GM10847 (cell line): ENCODE results near the gene C3orf49.

Experiments
- POLR2A ChIP-seq: IDR thresholded peaks from 2 replicates; pipeline ENCODE4 v1.6.1; 2011; ENCODE audit not compliant: insufficient read length; ENCODE audit errors: extremely low read depth

Gene C3orf49, protein sequence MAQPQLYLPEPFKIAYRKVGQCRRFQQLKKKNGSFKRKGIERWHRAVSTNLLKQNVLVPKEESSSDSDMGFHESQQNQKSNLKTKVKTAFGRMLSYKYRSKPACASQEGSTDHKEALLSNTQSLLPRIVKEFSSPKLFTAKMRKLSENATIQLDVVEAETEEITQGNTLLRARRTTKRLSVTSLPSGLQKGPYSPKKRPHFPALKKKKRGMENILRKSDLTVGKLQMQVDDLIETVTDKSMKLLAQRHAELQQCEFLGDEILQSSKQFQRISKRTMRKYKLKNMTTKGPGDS

DNA sequence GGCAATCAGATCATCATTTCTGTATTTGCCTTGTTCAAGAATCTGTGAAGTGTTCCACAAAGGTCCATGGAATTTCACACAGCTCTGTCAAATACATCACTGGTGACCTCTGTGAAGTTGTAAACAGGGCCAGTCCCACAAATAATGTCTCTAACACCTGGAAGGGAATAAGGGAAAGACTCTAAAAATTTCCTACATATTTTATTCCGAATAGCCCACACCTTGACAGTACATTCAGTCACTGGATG is at the start of gene C3orf49:
Gene C3orf49 (plus strand): TSS at position 149 of the 248 bp plus-strand sequence. CDS start 173 bp downstream, outside the sequence.
- TF ChIP-seq POLR2A = no peak

DNA sequence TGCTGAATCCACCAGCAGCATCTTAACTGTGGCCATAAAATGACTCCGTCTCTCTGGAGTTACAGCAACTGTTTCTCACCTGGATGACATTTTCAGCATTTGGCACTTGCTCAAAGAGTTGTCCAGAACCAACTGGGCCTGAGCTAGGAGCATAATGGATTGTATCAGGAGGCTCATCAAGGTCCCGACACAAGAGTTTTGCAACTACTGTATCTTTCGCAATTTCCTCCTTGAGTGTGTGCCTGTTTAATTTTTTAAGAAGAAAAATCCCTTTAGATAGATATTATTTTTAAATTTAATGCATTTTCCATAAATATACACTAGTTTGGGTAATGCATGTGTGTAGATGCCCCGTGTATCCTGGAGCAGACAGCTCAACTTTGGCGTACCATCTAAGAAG is 44.3 kb upstream of the C3orf49 start:
- no peak for TF ChIP-seq POLR2A

DNA sequence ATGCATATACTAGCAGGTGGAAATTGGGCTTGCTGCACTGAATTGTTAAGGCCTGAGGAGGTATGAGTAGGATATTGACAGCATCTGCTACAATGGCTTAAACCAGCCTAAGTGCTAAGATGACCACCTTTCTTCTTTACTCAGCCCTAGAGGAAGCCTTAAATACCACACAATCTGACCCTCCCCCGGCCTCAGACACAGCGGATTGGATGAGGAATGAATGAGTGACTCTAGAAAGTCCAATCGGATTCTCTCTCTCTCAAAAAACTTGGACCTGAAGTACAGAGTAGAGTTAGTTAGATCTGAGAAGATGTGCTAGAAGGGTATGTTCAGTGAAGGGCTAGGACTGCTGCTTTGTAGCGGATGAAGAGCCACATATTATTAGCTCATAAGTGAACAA is 39.9 kb upstream of the C3orf49 start:
- no peak for TF ChIP-seq POLR2A

DNA sequence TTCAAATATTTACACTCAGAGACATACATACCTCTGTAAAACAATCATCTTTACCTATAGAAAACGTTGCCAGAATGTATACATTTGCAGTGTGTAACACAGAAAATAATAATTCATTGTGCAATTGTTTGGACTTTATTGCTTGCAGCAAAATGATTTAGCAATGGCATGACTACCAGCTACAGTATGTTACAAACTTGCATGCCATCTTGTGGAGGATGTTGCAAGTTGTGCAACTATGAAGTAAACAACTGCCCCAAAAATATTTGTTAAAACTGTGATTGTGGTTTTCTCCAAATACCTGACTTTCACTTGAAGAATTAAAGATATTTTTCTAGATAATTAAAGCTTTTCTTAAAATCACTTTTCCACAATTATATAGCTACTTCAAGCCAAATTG is 27.1 kb upstream of the C3orf49 start:
- TF ChIP-seq POLR2A = no peak

DNA sequence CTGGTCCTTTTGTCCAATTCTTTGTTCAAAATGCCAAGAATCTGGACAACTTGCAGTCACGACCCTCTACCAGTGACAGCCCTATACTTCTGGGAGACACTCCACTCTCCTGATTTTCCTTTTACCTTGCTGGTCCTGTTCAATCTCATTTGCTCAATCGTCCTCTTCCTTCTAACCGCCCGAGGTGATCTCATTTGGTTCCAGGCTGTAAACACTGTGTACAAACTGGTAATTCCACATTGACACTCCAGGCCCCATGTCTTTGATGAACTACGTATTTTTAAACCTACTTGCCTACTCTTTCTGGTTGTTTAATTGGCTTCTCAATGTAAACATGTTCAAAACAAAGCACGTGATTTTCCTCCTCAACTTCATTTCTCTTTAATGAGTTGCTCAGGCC is 23.7 kb upstream of the C3orf49 start:
- TF ChIP-seq POLR2A = no peak

DNA sequence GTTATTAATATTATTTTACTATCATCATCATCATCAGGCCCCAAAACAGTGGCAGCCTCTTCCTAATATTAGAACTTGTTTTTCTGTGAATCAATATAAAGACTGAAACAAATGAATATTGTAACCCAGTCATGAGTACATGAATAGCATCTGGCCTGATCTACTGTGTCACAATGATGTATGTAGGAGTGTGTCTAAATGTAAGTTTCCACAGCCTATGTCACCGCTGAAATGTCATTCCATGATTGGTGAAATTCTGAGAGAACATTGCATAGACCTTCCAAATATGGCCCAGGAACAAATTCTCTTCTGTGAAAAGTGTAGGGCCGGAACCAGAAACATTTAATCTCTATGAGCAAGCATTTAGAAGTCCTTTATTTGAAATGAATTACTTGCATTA is 20.6 kb upstream of the C3orf49 start:
- TF ChIP-seq POLR2A = no peak

DNA sequence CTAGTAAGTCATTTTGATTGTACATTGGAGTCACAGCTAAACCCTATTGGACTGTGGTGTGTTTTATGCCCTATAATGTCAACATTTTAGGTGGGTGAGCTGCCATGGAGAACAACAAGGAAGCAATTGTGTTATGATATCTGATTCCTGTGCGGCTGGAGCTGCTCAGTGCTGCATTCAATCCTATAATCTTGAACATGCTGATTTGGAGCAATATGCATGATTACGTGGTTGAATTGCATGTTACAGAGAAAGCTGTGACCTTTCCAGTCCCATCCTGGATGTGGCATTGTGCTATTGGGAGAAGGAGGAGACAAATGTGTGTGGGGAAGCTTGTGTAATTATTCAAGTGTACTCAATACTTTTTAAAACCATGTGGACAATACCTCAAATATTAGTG is 20.1 kb upstream of the C3orf49 start:
- no peak for TF ChIP-seq POLR2A

DNA sequence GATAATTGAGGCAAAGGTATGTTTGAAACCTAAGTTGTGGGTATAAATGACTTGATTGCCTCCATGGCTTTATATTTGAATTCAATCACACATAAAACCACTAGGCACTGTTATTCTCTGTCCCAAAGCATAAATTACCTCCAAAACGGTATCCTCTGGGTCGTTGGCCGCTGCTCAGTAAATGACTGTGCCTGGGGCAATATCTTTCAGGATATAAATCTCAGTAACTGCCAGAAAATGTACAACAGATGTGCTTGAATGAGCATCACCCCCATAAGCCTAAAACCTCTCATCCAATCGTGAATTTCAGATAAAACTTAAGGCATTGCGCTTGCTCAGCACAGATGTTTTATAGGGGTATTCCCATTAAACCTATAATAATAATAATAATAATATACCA is 19.0 kb upstream of the C3orf49 start:
- no peak for TF ChIP-seq POLR2A

DNA sequence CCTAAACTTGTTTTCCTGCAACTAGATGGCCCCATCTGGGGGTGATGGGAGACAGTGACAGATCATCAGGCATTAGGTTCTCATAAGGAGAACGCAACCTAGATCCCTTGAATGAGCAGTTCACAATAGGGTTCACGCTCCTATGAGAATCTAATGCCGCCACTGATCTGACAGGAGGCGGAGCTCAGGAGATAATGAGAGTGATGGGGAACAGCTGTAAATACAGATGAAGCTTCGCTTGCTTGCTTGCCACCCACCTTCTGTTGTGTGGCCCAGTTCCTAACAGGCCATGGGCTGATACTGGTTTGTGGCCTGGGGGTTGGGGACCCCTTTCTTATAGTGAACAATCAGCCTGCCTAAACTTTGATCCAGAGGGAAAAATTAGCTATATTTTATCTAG is 15.2 kb upstream of the C3orf49 start:
- TF ChIP-seq POLR2A = no peak

DNA sequence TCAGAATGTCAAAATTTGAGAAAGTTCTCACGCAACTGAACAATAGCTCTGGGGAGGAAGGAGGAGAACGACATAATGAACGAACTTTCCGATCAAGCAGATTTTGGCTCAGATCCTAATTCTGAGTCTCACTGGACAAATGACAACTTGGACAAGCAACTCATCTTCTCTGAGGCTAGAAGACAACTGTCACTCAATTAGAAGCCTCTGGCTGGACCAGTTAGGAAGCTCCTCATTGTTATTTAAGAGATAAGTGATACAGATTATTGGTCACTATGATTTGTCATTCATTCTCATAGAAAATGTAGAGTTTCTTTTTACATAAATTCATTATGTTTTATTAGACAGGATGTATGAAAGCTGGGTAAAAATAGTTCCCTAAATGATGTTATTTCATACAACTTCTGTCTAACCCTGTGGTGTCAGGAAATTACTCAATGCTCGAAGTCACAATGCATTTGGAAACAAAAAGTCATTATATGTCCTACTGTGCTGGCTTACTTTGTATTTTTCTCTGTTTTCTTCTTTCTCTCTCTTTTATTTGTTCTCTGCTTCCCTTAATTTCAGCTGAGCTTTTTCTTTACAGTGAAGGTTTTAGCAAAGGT is 11.0 kb upstream of the C3orf49 start:
- TF ChIP-seq POLR2A = no peak

DNA sequence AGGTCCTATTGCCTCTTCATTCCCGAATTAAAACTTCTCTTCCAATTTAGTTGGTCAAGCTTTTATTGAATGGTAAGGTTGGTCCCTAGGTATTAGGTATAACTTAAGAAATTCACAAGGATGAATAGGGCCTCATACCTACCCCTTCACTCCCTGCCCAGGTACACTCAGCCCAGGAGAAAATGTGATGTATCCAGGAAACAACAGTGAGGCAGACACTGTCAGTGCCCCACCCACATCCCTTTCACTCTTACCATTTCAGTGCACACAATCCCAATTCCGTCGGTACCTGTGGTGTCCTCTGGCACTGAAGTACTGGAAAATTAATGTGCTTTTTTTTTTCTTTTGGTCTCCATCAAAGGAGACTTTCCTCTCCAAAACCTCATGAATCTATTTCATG is 10.5 kb upstream of the C3orf49 start:
- no peak for TF ChIP-seq POLR2A

DNA sequence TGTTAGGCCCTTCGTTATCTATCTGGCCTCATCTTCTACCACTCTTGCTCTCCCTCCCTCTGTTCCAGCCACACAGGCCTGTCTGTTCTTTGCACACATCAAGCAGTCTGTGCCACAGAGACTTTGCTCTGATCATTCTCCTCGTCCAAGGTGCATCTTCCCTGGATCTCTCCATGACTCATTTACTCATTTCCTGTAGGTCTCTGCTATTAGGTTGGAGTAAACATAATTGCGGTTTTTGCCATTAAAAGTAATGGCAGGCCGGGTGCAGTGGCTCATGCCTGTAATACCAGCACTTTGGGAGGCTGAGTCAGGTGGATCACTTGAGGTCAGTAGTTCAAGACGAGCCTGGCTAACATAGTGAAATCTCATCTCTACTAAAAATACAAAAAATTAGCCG is 9.5 kb upstream of the C3orf49 start:
- no peak for TF ChIP-seq POLR2A

DNA sequence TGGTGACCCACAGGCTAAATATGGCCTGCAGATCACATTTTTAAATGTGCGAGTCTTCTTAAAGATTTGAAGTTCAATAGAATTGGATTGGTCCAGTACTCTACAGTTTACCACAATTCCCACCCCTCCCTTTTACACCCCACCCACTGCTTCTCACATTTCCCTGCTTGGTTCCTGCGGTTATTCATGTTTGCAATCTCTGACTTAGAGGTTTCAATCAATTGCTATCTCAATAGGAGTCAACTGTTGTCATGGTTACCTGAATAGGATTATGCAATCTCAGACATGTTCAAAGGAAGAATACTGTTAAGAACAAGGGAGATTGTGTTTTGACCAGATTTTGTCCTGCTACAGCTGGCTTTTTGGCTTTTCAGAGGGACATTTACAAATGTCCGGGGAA is 4.9 kb upstream of the C3orf49 start:
- TF ChIP-seq POLR2A = no peak

DNA sequence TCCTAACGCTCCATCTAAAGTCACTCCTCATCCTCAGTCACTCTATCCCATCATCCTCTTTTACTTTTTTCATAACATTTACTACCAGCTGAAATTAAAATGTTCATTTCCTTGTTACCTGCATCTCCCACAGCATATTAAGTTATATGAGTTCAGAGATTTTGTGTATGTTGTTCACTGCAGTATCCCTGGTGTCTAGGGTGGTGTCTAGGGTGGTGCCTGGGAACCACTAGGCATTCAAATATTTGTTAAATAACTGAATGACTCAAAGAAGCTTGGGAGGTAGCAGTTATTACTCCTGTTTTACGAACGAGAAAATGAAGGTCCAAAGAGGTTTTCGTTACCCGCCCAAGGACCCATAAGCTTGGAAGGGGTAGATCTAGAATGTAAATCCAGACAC is 1.9 kb upstream of the C3orf49 start:
- no peak for TF ChIP-seq POLR2A

DNA sequence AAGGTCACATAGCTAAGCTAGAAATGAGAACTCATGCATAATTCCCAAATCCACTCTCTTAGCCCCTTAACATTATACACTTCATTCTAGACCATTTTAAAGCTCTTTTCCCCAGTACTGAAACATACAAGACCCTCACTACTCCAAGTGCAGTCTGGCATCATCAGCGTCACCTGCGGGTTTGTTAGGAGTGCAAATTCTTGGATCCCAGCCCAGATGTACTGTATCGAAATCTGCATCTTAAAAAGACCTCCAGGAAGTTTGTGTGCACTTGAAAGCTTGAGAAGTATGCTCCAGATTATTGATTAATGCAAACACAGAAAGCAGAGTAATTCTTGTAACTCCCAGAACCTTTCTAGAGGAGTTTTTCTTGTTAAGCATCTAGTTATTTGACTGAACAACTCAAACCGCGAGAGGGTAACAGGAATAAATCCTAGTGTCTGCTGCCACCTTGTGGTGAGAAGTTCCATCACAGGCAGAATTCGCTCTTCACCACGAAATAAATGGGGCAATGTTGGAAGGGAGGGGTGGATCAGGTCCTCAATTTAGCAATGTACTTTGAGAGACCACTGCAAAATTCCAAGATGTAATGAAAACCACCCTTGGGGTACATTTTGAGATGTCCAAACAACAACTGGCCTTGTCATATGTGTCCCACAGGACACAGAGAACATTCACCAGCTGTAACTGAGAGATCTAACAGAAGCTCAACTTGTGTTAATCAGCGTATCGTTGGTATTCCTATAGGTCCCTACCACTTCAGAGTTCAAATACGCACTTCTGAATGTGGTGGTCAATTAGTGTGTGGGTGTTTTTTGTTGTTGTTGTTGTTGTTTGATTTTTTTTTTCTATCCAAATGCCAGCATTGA is 583 bp upstream of the C3orf49 start:
- TF ChIP-seq POLR2A = no peak

DNA sequence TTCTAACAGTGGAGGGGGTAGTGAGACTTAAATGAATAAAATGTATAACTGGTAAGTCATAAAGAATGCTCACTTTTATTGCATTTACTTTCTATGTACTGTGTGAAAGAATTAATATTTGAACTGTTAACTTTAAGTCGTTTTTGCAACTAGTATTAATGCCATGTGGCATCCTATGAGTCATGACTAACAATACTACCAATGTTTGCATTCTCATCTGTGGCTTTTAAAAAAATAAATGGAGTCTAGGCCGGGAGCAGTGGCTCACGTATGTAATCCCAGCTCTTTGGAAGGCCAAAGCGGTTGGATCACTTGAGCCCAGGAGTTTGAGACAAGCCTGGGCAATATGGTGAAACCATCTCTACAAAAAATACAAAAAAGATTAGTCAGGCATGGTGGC is 5.2 kb downstream of the C3orf49 start:
- no peak for TF ChIP-seq POLR2A
